Measurements from ENCODE around the gene SLC22A2.

DNA sequence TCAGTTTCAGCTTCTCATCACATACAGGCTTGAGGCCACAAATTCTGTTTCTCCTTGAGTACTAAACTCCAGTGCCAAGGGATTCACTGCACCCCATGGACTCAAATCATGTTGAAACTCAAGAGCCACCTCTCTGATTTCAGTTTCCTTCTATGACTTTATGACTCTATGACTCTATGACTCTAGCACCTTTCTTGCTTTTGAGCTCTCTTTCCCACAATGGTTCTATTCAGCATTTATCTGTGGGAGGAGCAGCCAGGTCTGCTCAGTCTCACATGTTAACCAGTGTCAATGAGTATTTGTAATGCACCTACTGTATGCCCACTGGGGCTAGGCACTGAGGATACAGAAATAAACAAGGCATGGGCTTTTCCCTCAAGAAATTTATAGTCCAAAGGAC is 14.6 kb upstream of the SLC22A2 start:
- TF ChIP-seq, protein P1, sequence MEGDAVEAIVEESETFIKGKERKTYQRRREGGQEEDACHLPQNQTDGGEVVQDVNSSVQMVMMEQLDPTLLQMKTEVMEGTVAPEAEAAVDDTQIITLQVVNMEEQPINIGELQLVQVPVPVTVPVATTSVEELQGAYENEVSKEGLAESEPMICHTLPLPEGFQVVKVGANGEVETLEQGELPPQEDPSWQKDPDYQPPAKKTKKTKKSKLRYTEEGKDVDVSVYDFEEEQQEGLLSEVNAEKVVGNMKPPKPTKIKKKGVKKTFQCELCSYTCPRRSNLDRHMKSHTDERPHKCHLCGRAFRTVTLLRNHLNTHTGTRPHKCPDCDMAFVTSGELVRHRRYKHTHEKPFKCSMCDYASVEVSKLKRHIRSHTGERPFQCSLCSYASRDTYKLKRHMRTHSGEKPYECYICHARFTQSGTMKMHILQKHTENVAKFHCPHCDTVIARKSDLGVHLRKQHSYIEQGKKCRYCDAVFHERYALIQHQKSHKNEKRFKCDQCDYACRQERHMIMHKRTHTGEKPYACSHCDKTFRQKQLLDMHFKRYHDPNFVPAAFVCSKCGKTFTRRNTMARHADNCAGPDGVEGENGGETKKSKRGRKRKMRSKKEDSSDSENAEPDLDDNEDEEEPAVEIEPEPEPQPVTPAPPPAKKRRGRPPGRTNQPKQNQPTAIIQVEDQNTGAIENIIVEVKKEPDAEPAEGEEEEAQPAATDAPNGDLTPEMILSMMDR (IDR thresholded peaks at IDR 0.05) = no peak
- TF ChIP-seq POLR2A (IDR thresholded peaks at IDR 0.05) = no peak
